Measurements from ENCODE around the gene DST.
A peak's percentile ranks its signal among the peaks of the same experiment; 100 is the strongest.

DST gene

DNA sequence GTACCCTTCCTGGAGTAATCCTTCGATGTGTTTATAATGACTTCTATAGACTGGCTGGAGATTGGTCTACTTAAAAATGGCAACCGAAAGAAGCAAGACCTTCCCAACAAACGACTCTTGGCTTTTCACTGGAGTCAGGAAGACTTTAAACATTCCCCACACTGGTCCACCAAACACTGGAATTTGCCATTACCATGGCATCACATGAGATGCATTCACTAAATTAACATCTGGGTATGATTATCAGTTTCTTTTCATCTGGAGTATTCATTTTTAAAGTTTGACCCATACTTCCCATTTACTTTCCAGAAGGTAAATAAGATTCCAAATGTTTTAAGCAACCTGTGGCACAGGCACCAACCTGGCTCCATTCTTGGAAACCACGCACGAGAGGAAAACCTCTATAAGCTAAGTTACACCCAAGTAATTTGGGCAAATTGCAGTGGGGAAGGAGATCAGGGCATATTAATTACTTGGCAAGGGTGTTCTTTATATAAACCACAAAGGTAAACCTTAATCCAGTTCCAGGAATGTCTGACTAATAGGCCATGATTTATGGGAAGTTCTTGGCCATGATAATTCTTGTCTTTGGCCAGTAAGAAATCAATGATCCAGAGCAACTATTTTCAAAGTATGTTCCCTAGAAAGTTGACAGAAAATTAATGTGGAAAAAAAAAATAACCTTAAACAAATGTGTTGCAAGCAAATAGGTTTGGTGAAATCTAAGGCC is 205.4 kb downstream of the DST start:
- no peaks in the 10 kb centered on the region for H3K27me3 ChIP-seq (ENCODE audit: control insufficient read depth, insufficient read depth, low read length)
- H3K4me3 ChIP-seq (ENCODE audit: low read length), result no peak overlapping the region
- H3K4me1 ChIP-seq (ENCODE audit: control insufficient read depth, insufficient read depth, low read length), result peaks cover 12% of the 10 kb centered on the region
- peaks cover 2% of the 10 kb centered on the region for H3K36me3 ChIP-seq (ENCODE audit: control insufficient read depth, insufficient read depth, low read length)
- H3K27ac ChIP-seq (ENCODE audit: low read depth, low read length), result peak overlapping the region; percentile 15
- H3K9ac ChIP-seq (ENCODE audit: low read length), result no peak overlapping the region

DNA sequence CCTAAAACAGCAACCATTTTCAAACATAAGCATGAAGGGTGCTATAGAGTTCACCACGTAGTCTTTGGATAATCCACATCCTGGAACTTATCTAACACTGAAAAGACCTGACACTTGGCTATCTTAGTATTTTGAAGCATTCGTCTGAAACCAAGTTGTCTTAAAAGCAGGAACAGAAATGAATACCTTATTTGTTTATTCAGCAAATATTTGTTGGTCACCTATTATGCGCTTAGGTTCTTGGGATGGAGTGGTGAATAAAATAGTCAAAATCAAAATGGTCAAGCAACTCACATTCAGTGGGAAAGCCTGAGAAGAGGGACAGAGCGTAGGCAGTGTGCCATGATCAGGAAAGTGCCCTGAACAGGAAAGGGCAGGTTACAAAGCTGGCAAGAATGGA is 206.9 kb downstream of the DST start:
- Histone ChIP-seq H3K36me3 (ENCODE audit: control insufficient read depth, insufficient read depth, low read length) (no peaks in the 10 kb centered on the region), H3K27ac (ENCODE audit: low read depth, low read length) (peak overlapping the region; percentile 17), H3K9ac (ENCODE audit: low read length) (no peak overlapping the region), H3K27me3 (ENCODE audit: control insufficient read depth, insufficient read depth, low read length) (no peaks in the 10 kb centered on the region), H3K4me3 (ENCODE audit: low read length) (no peak overlapping the region), H3K4me1 (ENCODE audit: control insufficient read depth, insufficient read depth, low read length) (peaks cover 12% of the 10 kb centered on the region)

DNA sequence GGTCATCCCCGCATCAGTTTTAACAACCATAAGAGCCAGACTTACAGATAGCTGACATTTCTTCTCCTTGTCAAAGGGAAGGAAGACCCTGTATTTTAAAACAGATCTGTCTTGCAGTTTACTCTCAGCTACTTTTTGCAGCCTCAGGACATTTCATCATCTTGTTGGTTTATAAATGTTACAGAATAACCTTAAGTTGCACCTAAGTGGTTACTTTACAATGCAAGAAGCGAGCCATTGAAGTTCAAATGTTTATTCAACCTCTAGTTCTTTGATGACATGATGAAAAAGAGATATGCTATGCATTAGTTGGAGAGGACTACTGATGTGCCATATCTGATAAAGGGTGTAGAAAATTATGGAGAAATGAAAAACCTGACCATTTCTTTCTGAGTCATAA is 207.4 kb downstream of the DST start:
- peak overlapping the region; percentile 17 for H3K27ac ChIP-seq (ENCODE audit: low read depth, low read length)
- peaks cover 12% of the 10 kb centered on the region for H3K4me1 ChIP-seq (ENCODE audit: control insufficient read depth, insufficient read depth, low read length)
- no peak overlapping the region for H3K4me3 ChIP-seq (ENCODE audit: low read length)
- no peaks in the 10 kb centered on the region for H3K27me3 ChIP-seq (ENCODE audit: control insufficient read depth, insufficient read depth, low read length)
- H3K36me3 ChIP-seq (ENCODE audit: control insufficient read depth, insufficient read depth, low read length), result no peaks in the 10 kb centered on the region
- H3K9ac ChIP-seq (ENCODE audit: low read length), result no peak overlapping the region

DNA sequence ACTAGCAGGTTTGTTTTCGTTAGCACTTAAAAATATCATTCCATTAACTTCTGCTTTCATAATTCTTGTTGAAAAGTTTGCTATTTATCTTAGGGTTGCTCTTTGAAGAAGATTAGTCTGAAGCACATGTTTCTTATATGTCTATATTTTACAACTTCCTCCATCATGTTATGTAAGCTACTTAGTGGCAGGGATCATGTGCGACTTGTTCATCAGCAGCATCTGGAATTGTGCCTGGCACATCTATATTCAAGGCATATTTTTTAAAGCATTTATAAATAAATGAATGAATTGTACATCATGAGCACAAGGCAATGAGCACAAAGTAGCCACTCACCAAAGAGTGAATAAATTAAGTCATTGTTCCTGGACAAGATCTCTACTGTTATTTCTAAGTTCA is 208.1 kb downstream of the DST start:
- peaks cover 12% of the 10 kb centered on the region for H3K4me1 ChIP-seq (ENCODE audit: control insufficient read depth, insufficient read depth, low read length)
- no peak overlapping the region for H3K27ac ChIP-seq (ENCODE audit: low read depth, low read length)
- no peak overlapping the region for H3K4me3 ChIP-seq (ENCODE audit: low read length)
- H3K9ac ChIP-seq (ENCODE audit: low read length), result no peak overlapping the region
- H3K27me3 ChIP-seq (ENCODE audit: control insufficient read depth, insufficient read depth, low read length), result no peaks in the 10 kb centered on the region
- H3K36me3 ChIP-seq (ENCODE audit: control insufficient read depth, insufficient read depth, low read length), result no peaks in the 10 kb centered on the region

DNA sequence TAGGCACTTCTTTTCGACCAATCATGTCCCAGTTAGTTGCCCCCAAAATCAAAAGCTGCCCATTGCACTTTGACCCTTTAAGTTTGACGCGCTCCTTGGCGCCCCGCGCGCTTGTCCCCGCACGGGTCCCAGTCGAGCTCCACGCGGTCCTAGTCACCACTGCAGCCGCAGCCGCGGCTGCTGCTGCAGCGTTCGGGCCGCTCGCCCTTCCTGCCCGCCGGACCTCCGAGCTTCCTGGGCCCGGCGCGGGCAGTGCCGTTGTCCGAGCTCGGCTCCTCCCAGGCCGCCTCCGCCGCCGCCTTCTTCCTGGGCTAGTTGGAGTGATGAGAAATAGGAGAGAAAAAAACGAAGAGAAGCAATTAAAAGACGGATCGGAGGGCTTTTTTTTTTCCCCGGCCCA is 209.6 kb downstream of the DST start:
- no peaks in the 10 kb centered on the region for H3K36me3 ChIP-seq (ENCODE audit: control insufficient read depth, insufficient read depth, low read length)
- H3K4me3 ChIP-seq (ENCODE audit: low read length), result no peak overlapping the region
- no peak overlapping the region for H3K27ac ChIP-seq (ENCODE audit: low read depth, low read length)
- no peaks in the 10 kb centered on the region for H3K27me3 ChIP-seq (ENCODE audit: control insufficient read depth, insufficient read depth, low read length)
- no peak overlapping the region for H3K9ac ChIP-seq (ENCODE audit: low read length)
- peaks cover 10% of the 10 kb centered on the region for H3K4me1 ChIP-seq (ENCODE audit: control insufficient read depth, insufficient read depth, low read length)

DNA sequence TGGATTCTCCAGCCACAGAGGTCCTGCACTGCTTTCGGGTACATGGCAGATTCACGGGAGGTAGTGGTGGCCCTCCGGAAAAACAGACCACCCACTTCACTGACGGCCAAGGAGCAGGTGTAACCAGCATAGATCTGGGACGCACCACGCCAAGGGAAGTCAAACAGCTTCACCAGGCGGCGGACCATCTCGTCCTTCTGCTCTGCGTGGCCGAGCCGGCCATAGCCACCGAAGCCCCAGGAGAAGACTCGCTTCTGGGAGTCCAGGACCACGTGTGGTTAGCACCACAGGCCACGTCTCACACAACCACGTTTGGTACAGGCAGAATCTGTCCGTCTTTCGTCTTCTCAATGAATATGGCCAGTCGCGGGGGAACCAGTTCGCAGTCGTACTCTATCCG is 210.5 kb downstream of the DST start:
- Histone ChIP-seq H3K9ac (ENCODE audit: low read length) (no peak overlapping the region), H3K4me3 (ENCODE audit: low read length) (no peak overlapping the region), H3K4me1 (ENCODE audit: control insufficient read depth, insufficient read depth, low read length) (peaks cover 5% of the 10 kb centered on the region), H3K36me3 (ENCODE audit: control insufficient read depth, insufficient read depth, low read length) (no peaks in the 10 kb centered on the region), H3K27me3 (ENCODE audit: control insufficient read depth, insufficient read depth, low read length) (no peaks in the 10 kb centered on the region), H3K27ac (ENCODE audit: low read depth, low read length) (no peak overlapping the region)

DNA sequence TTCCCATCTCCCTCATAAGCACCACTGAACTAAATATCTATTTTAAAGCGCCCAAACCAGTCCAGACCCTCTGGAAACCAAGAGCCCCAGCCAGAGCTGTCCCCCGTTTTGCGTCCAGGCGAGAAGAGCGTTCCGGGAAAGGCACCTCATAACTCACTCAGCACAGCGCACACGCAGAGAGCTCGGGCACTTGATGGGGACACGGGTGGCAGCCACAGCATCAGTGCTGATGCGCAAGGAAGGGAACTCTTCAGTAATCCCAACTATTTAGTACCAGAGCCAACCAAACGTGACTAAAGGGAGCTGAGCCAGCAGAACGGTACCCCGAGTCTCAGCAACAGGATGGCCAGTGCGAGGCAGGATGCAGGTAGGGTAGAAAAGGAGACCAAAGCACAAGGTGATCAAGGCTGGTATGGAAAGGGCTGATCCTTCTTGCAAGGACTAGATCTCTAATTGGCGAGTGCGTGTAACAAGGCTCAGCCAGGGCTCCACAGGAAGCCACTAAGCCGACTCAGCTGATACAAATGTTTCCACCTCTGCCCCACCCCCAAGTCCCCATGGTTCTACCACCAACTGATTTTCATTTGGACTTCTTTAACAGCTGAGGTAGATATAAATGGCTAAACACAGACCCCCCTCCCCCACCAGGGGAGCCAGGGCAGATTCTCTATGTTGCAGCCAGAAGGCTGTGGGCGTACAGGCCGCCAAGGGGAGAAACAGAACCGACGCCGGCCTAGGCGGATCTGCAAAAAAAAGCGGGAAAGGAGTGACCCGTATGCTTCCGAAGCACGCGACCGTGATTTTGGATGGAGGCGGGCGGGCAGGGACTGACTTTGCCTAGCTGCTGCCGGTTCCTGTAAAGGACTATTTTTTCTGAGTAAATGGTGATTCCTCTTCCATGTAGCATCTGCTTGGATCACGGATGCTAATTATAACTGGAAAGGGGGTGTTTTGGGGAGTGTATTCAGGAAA is 211.8 kb downstream of the DST start:
- Histone ChIP-seq H3K4me3 (ENCODE audit: low read length) (no peak overlapping the region), H3K27ac (ENCODE audit: low read depth, low read length) (no peak overlapping the region)

DNA sequence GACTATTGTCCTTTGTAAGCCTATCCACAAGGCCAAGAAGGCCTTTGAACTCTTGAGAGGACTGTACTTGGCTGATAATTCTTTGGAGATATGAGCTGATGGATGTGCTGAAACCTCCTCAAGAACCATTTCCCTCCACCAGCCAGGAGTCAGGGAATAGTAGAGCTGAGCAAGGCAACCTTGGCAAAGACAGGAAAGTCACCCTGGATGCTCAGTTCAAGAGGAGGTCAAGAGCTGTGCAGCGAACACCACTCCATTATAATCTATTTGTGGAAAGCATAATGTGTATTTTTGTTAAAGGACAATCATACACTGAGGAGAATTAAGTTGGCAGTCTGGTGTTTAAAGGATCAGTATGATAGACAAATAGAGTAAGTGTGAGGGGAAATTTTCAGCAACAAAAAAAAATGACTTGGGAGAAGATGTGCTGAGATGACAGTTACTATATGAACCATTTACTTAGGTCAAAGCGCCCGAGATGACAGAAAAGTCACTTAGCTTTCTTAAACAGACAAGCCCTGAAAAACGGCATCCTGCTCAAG is 218.1 kb downstream of the DST start:
- Histone ChIP-seq H3K27ac (ENCODE audit: low read depth, low read length) (no peak overlapping the region), H3K4me1 (ENCODE audit: control insufficient read depth, insufficient read depth, low read length) (no peaks in the 10 kb centered on the region), H3K4me3 (ENCODE audit: low read length) (no peak overlapping the region), H3K27me3 (ENCODE audit: control insufficient read depth, insufficient read depth, low read length) (no peaks in the 10 kb centered on the region), H3K9ac (ENCODE audit: low read length) (no peak overlapping the region), H3K36me3 (ENCODE audit: control insufficient read depth, insufficient read depth, low read length) (no peaks in the 10 kb centered on the region)

More for the DNA sequence above, 211.8 kb downstream of the DST start:
- Histone ChIP-seq H3K4me1 (ENCODE audit: control insufficient read depth, insufficient read depth, low read length) (peaks cover 5% of the 10 kb centered on the region), H3K9ac (ENCODE audit: low read length) (no peak overlapping the region), H3K27me3 (ENCODE audit: control insufficient read depth, insufficient read depth, low read length) (no peaks in the 10 kb centered on the region), H3K36me3 (ENCODE audit: control insufficient read depth, insufficient read depth, low read length) (no peaks in the 10 kb centered on the region)

DNA sequence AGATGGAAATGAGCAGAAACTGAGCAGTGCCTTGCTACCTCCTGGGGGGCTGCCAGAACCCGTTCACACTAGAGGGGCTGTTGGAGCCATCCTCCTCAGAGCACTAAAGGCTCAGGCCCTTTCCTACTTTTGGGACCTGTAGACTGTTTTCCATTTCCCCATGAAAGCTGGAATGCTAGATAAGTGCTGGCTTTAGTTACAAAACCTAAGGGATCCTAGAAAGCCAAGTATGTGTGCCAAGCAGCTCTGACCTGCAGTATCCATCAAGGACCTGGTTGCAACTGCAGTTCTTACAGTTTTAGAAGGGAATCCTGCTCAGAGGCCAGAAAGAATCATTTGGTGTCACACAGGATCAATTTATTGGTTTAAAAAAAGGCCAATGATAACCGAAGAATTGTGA is 218.6 kb downstream of the DST start:
- H3K27me3 ChIP-seq (ENCODE audit: control insufficient read depth, insufficient read depth, low read length), result no peaks in the 10 kb centered on the region
- no peaks in the 10 kb centered on the region for H3K4me1 ChIP-seq (ENCODE audit: control insufficient read depth, insufficient read depth, low read length)
- no peaks in the 10 kb centered on the region for H3K36me3 ChIP-seq (ENCODE audit: control insufficient read depth, insufficient read depth, low read length)
- no peak overlapping the region for H3K27ac ChIP-seq (ENCODE audit: low read depth, low read length)
- no peak overlapping the region for H3K9ac ChIP-seq (ENCODE audit: low read length)
- no peak overlapping the region for H3K4me3 ChIP-seq (ENCODE audit: low read length)

DNA sequence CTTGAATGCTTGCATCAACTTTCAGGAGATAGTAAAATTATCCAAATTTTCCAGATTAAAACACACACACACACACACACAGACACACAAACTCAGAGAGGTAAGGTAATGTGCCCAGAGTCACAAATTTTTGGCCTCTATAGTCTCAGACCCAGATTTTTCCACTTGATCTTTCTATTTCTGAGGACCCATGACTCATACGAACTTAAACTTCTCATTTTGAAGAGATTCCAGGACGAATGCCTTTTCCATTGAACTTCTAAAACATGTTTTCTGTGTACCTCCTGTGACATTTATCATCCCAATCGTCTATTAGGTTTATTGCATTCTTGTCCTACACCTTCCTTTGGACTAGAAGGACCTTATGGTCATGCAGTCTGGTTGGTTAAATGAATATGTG is 222.4 kb downstream of the DST start:
- Histone ChIP-seq H3K9ac (ENCODE audit: low read length) (no peak overlapping the region), H3K27me3 (ENCODE audit: control insufficient read depth, insufficient read depth, low read length) (no peaks in the 10 kb centered on the region), H3K4me1 (ENCODE audit: control insufficient read depth, insufficient read depth, low read length) (no peaks in the 10 kb centered on the region), H3K36me3 (ENCODE audit: control insufficient read depth, insufficient read depth, low read length) (no peaks in the 10 kb centered on the region), H3K27ac (ENCODE audit: low read depth, low read length) (no peak overlapping the region), H3K4me3 (ENCODE audit: low read length) (no peak overlapping the region)

DNA sequence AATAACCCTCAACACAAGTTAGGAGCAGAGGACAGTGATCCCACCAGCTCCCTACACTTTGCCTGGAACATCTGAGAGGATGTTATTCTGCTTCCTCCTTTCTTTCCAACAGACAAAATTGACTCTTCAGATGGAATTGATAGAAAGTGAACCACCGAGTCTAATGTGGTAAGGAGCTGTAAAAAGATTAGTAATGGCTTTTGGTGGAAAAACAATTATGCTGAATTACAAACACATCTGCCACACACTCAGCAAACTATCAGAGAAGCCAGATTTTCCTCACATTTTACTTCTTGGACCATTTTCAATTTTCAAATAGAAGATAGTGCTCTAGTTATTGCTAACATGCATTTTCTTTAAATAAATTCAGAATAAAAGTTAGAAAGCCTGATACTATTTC is 223.5 kb downstream of the DST start:
- Histone ChIP-seq H3K36me3 (ENCODE audit: control insufficient read depth, insufficient read depth, low read length) (no peaks in the 10 kb centered on the region), H3K4me1 (ENCODE audit: control insufficient read depth, insufficient read depth, low read length) (no peaks in the 10 kb centered on the region), H3K4me3 (ENCODE audit: low read length) (no peak overlapping the region), H3K9ac (ENCODE audit: low read length) (no peak overlapping the region), H3K27ac (ENCODE audit: low read depth, low read length) (no peak overlapping the region), H3K27me3 (ENCODE audit: control insufficient read depth, insufficient read depth, low read length) (no peaks in the 10 kb centered on the region)

DNA sequence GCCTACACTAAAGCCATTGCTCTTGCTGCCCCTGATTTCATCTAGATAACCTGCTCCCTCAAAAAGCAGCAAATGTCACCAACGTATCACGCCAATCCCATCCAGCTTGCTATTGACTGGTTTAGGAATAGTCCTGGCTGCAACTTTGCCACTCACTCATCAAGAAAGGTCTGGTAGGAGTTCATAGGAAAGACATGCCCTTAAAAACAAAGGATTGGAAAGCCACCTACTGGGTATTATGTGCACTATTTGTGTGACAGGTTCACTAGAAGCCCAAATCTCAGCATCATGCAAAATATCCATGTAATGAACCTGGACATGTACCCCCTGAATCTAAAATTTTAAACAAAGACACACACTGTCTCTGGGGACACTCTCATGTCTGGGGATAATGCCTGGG is 224.9 kb downstream of the DST start:
- H3K4me3 ChIP-seq (ENCODE audit: low read length), result no peak overlapping the region
- H3K36me3 ChIP-seq (ENCODE audit: control insufficient read depth, insufficient read depth, low read length), result no peaks in the 10 kb centered on the region
- H3K9ac ChIP-seq (ENCODE audit: low read length), result no peak overlapping the region
- H3K27me3 ChIP-seq (ENCODE audit: control insufficient read depth, insufficient read depth, low read length), result no peaks in the 10 kb centered on the region
- no peak overlapping the region for H3K27ac ChIP-seq (ENCODE audit: low read depth, low read length)
- H3K4me1 ChIP-seq (ENCODE audit: control insufficient read depth, insufficient read depth, low read length), result no peaks in the 10 kb centered on the region

Measured in rectal smooth muscle tissue (tissue), 1 donor.